Right ventricle myocardium inferior (tissue), 1 donor: Measurements from ENCODE around the gene CABP5. TPM values are rescaled to one million over a fixed set of nuclear protein-coding genes. Genes with fewer than 3 reads are reported as not detected.

ENCODE experiments used
- ATAC-seq: fragments of 200-7000 bp; cut with Tn5 transposase; one replicate; pipeline ENCODE4 v1.9.1; 2020; ENCODE audit warnings: mild to moderate bottlenecking, moderate library complexity
- DNase-seq: peaks from one replicate; pipeline ENCODE4 v3.0.0; 2021; ENCODE audit errors: missing footprints
- intact Hi-C: fragments of 100-400 bp; cut with DNase I; formaldehyde crosslinking; loops from one replicate; pipeline ENCODE4 v1.11.0; 2022
- total RNA-seq: library from RNA; stranded (reverse); fragmentation: NEBNext Ultra II Directional; extraction: Animal tissue kit (Norgen Biotek cat#: 25700); gene quantifications from one replicate; pipeline ENCODE4 v1.2.1, GENCODE V29; 2021
- donor health status: DM: no; HTN: yes; CAD: no; lungs with severe emphysema.

The CABP5 gene
- total RNA-seq, 1 donor from 2014 or later = not detected

GRCh38 chr19:48041877-48042580 lies 1.9 kb downstream of the CABP5 start:
- ATAC-seq = no peak
- intact Hi-C loops = no loop called here
- no peak for DNase-seq

- DNase-seq (no peak), ATAC-seq (no peak)
- intact Hi-C loops = no loop called here
Observed at GRCh38 chr19:48036765-48037164, 7.1 kb downstream of the CABP5 start.

GRCh38 chr19:48033604-48034003 lies 10.3 kb downstream of the CABP5 start:
- no peak for DNase-seq
- ATAC-seq = no peak
- intact Hi-C loops = no loop called here

GRCh38 chr19:48030073-48030472 lies 13.8 kb downstream of the CABP5 start:
- ATAC-seq (no peak), DNase-seq (no peak)
- intact Hi-C loops = no loop called here

- no peak for DNase-seq
- no peak for ATAC-seq
- intact Hi-C loops = no loop called here
Observed at GRCh38 chr19:48029431-48029830, 14.4 kb downstream of the CABP5 start.

- ATAC-seq = no peak
- intact Hi-C loops = no loop called here
- DNase-seq = no peak
Observed at GRCh38 chr19:48025480-48025879, 18.4 kb downstream of the CABP5 start.

- intact Hi-C loops = no loop called here
- ATAC-seq (no peak), DNase-seq (no peak)
Observed at GRCh38 chr19:48023518-48023917, 20.4 kb downstream of the CABP5 start.

GRCh38 chr19:48023011-48023410 lies 20.9 kb downstream of the CABP5 start:
- ATAC-seq (no peak), DNase-seq (no peak)
- intact Hi-C loops = no loop called here

GRCh38 chr19:48020686-48021085 lies 23.2 kb downstream of the CABP5 start:
- no peak for DNase-seq
- intact Hi-C loops = no loop called here
- ATAC-seq = no peak

- DNase-seq (no peak), ATAC-seq (no peak)
- intact Hi-C loops = no loop called here
Observed at GRCh38 chr19:48010932-48011758, 32.7 kb downstream of the CABP5 start.

- ATAC-seq (no peak), DNase-seq (no peak)
- intact Hi-C loops = no loop called here
Observed at GRCh38 chr19:48006762-48007161, 37.1 kb downstream of the CABP5 start.

- ATAC-seq = no peak
- no peak for DNase-seq
- intact Hi-C loops = no loop called here
Observed at GRCh38 chr19:48004236-48004635, 39.6 kb downstream of the CABP5 start.

GRCh38 chr19:48000846-48001245 lies 43.0 kb downstream of the CABP5 start:
- intact Hi-C loops = no loop called here
- no peak for ATAC-seq
- DNase-seq = no peak

GRCh38 chr19:47998800-47999199 lies 45.1 kb downstream of the CABP5 start:
- ATAC-seq (no peak), DNase-seq (no peak)
- intact Hi-C loops = no loop called here

- ATAC-seq = no peak
- intact Hi-C loops = no loop called here
- DNase-seq = no peak
Observed at GRCh38 chr19:47996230-47996727, 47.6 kb downstream of the CABP5 start.

- intact Hi-C loops = no loop called here
- ATAC-seq (no peak), DNase-seq (no peak)
Observed at GRCh38 chr19:47994209-47994802, 49.6 kb downstream of the CABP5 start, which contains the start of gene ELSPBP1. TSS of gene ELSPBP1 (plus strand) at chr19:47994632. CDS start at chr19:48008668, 14,036 bp downstream.

- no peak for ATAC-seq
- no peak for DNase-seq
- intact Hi-C loops = no loop called here
Observed at GRCh38 chr19:47992070-47992469, 51.8 kb downstream of the CABP5 start, which contains the start of gene BSPH1. TSS of gene BSPH1 (minus strand) at chr19:47992170. CDS start at chr19:47992081, 89 bp downstream.

GRCh38 chr19:47991191-47991808 lies 52.6 kb downstream of the CABP5 start:
- ATAC-seq = no peak
- no peak for DNase-seq
- intact Hi-C loops = no loop called here
